GM12892 (cell line): Measurements from ENCODE around the gene SFRP5.

Experiments used
- DNase-seq: peaks from one replicate; pipeline ENCODE4 v3.0.0; 2011; ENCODE audit not compliant: insufficient read length
- FAIRE-seq: peaks from 2 replicates; lab custom pipeline; 2011; peaks lifted over from hg19 to GRCh38; lab: Jason Lieb, UNC
- POLR2A ChIP-seq: IDR thresholded peaks from 2 replicates; pipeline ENCODE4 v1.6.1; 2011; ENCODE audit warnings: low read depth, low read length, control low read depth
- POLR2AphosphoS5 ChIP-seq: IDR thresholded peaks from 2 replicates; pipeline ENCODE4 v1.6.1; 2011; ENCODE audit warnings: low read depth, low read length, control low read depth
- TAF1 ChIP-seq: IDR thresholded peaks from 2 replicates; pipeline ENCODE4 v1.6.1; 2011; ENCODE audit warnings: low read depth, mild to moderate bottlenecking, control low read depth, low read length, borderline replicate concordance

The SFRP5 gene

GRCh38 chr10:97771055-97771891 lies 526 bp downstream of the SFRP5 start:
- no peak for DNase-seq
- FAIRE-seq: no peak
- TF ChIP-seq POLR2AphosphoS5: no peak
- TF ChIP-seq TAF1: no peak
- TF ChIP-seq POLR2A: no peak

DNA sequence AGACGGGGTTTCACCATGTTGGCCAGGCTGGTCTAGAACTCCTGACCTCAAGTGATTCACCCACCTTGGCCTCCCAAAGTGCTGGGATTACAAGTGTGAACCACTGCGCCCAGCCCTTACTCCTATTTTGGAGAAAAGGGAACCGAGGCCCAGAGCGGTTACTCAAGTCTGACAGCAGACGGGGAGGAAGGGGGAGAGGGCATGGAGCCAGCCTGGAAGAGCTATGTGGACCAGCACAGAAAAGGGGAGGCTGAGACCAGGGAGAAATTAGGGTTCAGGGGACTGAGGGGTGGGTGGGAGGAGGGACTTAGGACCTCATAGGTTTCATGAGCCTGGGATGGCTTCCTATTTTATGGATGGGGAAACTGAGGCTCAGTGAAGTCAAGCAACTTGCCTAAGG lies 1.5 kb downstream of the SFRP5 start:
- DNase-seq: no peak
- no peak for TF ChIP-seq POLR2A
- no peak for TF ChIP-seq POLR2AphosphoS5
- no peak for TF ChIP-seq TAF1
- no peak for FAIRE-seq

DNA sequence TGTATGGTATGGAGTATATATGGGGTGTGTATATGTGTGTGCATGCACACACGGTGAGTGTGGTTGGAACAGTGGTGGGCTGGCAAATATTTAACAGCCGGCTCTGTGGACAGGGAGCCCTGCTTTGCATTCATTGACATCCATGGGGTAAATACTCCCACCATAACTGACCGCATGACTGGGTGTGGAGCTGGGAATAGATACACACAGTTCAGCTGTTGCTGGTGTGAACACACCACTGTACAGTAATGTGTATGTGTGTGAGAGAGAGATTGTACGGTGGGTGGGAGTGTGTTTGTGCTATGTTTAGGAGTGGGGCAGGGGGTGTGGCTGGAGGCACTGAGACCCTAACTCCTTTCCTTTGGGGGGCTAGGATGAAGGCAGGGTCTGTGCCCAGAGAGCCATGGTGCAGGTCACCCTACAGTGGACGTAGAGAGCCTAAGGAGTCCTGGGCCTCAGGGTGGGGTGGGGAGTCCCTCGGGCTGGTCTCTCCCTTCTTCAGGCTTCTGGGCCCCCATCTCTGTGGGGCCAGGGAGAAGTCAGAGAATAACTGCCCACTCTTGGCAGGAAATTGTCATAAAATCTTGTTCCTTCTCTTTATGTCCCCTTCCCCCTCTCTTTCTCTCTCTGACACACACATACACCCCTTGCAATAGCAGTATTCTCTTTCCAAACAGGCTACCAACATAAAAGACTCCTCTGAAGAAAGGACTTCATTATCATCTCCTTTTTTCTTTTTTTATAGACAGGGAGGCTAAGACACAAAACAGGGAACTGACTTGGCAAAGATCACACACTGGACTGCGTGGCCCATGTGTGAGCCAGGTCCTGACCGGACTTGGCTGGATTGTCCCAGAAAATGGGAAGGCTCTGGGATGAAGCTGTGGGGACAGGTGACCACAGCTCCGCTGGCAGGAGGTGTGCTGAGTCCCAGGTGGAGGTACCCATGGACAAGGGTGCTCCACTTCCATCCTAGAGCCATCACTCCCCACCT lies 3.2 kb downstream of the SFRP5 start:
- TF ChIP-seq POLR2A (no peak), POLR2AphosphoS5 (no peak), TAF1 (no peak)
- DNase-seq: no peak
- FAIRE-seq: no peak

- DNase-seq: no peak
- no peak for TF ChIP-seq POLR2AphosphoS5
- TF ChIP-seq POLR2A: no peak
- no peak for TF ChIP-seq TAF1
- no peak for FAIRE-seq
Observed at GRCh38 chr10:97766996-97767924, 4.5 kb downstream of the SFRP5 start.

DNA sequence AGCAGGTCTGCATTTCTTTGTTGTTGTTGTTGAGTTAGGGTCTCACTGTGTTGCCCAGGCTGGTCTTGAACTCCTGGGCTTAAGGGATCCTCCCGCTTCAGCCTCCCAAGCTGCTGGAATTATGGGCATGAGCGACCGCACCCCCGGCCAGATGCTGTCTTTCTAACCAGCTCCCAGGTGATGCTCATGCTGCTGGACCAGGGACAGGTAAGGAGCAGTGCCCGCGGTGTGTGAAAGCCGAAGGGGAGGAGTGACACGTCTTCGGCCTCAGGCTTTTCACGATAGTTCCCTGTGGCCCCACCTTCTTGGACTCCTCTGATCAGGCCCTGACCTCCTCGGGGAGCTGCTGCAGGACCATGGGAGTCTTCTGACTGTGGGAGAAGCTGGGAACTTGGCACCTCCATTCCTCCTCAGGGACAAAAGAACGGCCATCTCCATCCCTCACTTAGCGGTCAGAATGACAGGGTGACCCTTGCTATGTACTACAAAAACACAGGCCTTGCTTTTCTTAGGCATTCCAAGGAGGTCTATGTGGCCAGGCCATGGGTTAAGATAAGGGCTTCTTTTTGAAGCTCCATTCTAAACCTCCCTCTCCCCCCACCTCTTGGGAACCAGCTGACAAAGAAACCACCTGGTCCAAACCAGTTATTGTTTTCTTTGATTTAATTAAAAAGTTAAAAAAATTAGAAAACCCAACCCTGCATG lies 5.5 kb downstream of the SFRP5 start:
- FAIRE-seq: no peak
- no peak for TF ChIP-seq TAF1
- DNase-seq: no peak

GRCh38 chr10:97765201-97765600 lies 6.6 kb downstream of the SFRP5 start:
- DNase-seq (no peak), FAIRE-seq (no peak)
- TF ChIP-seq POLR2AphosphoS5: no peak
- TF ChIP-seq TAF1: no peak
- TF ChIP-seq POLR2A: no peak

- TF ChIP-seq TAF1: no peak
- no peak for TF ChIP-seq POLR2AphosphoS5
- no peak for TF ChIP-seq POLR2A
- DNase-seq (no peak), FAIRE-seq (no peak)
Observed at GRCh38 chr10:97764519-97764931, 7.3 kb downstream of the SFRP5 start.

- DNase-seq (no peak), FAIRE-seq (no peak)
- TF ChIP-seq TAF1 (no peak), POLR2A (no peak), POLR2AphosphoS5 (no peak)
Observed at GRCh38 chr10:97763947-97764346, 7.9 kb downstream of the SFRP5 start.

GRCh38 chr10:97763411-97763810 lies 8.4 kb downstream of the SFRP5 start:
- DNase-seq (no peak), FAIRE-seq (no peak)
- TF ChIP-seq TAF1: no peak
- no peak for TF ChIP-seq POLR2A
- no peak for TF ChIP-seq POLR2AphosphoS5

- no peak for TF ChIP-seq POLR2AphosphoS5
- no peak for TF ChIP-seq POLR2A
- no peak for DNase-seq
- no peak for FAIRE-seq
Observed at GRCh38 chr10:97762816-97763215, 9.0 kb downstream of the SFRP5 start.

GRCh38 chr10:97762056-97762455 lies 9.7 kb downstream of the SFRP5 start:
- FAIRE-seq (no peak), DNase-seq (no peak)
- TF ChIP-seq POLR2A (no peak), TAF1 (no peak), POLR2AphosphoS5 (no peak)
